HEK293T (cell line): ENCODE results near the gene SH3RF3.

ENCODE experiments used
- ARNT ChIP-seq: fragments of 450-650 bp; IDR thresholded peaks from 2 replicates; pipeline ENCODE4 v1.6.1; 2017; ENCODE audit warnings: mild to moderate bottlenecking
- BHLHE40 ChIP-seq: fragments of 450-650 bp; IDR thresholded peaks from 2 replicates; pipeline ENCODE4 v1.6.1; 2016; ENCODE audit warnings: mild to moderate bottlenecking, moderate library complexity, borderline replicate concordance
- ELF4 ChIP-seq: fragments of 450-650 bp; IDR thresholded peaks from 2 replicates; pipeline ENCODE4 v1.6.1; 2017; ENCODE audit warnings: antibody characterized with exemption
- FOXA1 ChIP-seq: fragments of 450-650 bp; IDR thresholded peaks from 2 replicates; pipeline ENCODE4 v1.6.1; 2016; ENCODE audit warnings: mild to moderate bottlenecking
- FOXK2 ChIP-seq: fragments of 450-650 bp; IDR thresholded peaks from 2 replicates; pipeline ENCODE4 v1.6.1; 2016; ENCODE audit warnings: mild to moderate bottlenecking
- FOXM1 ChIP-seq: fragments of 450-650 bp; IDR thresholded peaks from 2 replicates; pipeline ENCODE4 v1.6.1; 2017; ENCODE audit warnings: mild to moderate bottlenecking, borderline replicate concordance
- NFRKB ChIP-seq: fragments of 450-650 bp; IDR thresholded peaks from 2 replicates; pipeline ENCODE4 v1.6.1; 2016; ENCODE audit warnings: mild to moderate bottlenecking, moderate library complexity
- SP1 ChIP-seq: fragments of 450-650 bp; IDR thresholded peaks from 2 replicates; pipeline ENCODE4 v1.6.1; 2017
- SUZ12 ChIP-seq: fragments of 450-650 bp; IDR thresholded peaks from 2 replicates; pipeline ENCODE4 v1.6.1; 2016; ENCODE audit warnings: mild to moderate bottlenecking
- TARDBP ChIP-seq: fragments of 450-650 bp; IDR thresholded peaks from 2 replicates; pipeline ENCODE4 v1.6.1; 2016
- ZNF384 ChIP-seq: fragments of 450-650 bp; IDR thresholded peaks from 2 replicates; pipeline ENCODE4 v1.6.1; 2016
- TF ChIP-seq, protein P1 (sequence below): fragments of 450-650 bp; IDR thresholded peaks from 2 replicates; pipeline ENCODE4 v1.6.1; 2016

DNA sequence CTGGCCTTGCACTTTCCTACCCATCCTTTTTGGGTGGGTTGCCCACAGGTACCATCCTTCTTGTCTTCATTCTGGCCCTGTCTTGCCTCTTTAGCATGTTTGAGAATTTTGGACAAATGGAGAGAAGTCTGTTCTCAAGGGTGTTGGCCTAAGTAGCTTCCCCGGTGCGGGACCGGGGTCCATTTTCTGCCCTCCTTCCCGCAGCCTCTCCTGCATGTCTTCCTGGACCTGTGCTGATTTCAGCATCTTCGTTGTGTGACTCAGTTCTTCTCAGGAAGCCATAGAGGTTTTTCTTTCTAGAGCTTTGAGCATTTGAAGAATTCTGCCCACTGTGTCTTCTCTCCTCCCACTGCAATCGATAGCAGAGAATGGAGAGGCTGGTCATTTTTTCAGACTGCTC is 172.7 kb downstream of the SH3RF3 start:
- TF ChIP-seq SP1 (no peak), FOXK2 (no peak), ELF4 (no peak), FOXM1 (no peak), ZNF384 (no peak), TARDBP (no peak), BHLHE40 (no peak), NFRKB (no peak), SUZ12 (no peak), FOXA1 (no peak), ARNT (no peak)
- TF ChIP-seq, protein P1, sequence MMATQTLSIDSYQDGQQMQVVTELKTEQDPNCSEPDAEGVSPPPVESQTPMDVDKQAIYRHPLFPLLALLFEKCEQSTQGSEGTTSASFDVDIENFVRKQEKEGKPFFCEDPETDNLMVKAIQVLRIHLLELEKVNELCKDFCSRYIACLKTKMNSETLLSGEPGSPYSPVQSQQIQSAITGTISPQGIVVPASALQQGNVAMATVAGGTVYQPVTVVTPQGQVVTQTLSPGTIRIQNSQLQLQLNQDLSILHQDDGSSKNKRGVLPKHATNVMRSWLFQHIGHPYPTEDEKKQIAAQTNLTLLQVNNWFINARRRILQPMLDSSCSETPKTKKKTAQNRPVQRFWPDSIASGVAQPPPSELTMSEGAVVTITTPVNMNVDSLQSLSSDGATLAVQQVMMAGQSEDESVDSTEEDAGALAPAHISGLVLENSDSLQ, result no peak
